Transverse colon (tissue), 4 donors: Measurements from ENCODE around the gene PRCC.

Source experiments
- EP300 ChIP-seq: sonication (generic); formaldehyde crosslinking; IDR thresholded peaks from one replicate; pipeline ENCODE4 v1.6.1; 2017; ENCODE audit warnings: antibody characterized with exemption, low read depth
- POLR2A ChIP-seq: fragments of 450-650 bp; IDR thresholded peaks from one replicate; pipeline ENCODE4 v1.6.1; 2016; ENCODE audit warnings: antibody characterized with exemption, mild to moderate bottlenecking, moderate library complexity
- POLR2AphosphoS5 ChIP-seq, 3 donors: sonication (generic); formaldehyde crosslinking; IDR thresholded peaks; one replicate each; pipeline ENCODE4 v1.6.1; 2016; ENCODE audit warnings: antibody characterized with exemption in 3 of 3
- TF ChIP-seq, protein P1 (sequence below), 5 experiments: fragments of 200-600 bp in 3 of 5; fragments of 450-650 bp in 2 of 5; sonication (generic) in 3 of 5; IDR thresholded peaks; 1 replicate in 2 of 5; 2 replicates in 3 of 5; pipeline ENCODE4 v1.5.1; 2016 to 2017; ENCODE audit warnings: antibody characterized with exemption in 5 of 5, inconsistent platforms in 3 of 5, mild to moderate bottlenecking in 2 of 5, moderate library complexity in 1 of 5

DNA sequence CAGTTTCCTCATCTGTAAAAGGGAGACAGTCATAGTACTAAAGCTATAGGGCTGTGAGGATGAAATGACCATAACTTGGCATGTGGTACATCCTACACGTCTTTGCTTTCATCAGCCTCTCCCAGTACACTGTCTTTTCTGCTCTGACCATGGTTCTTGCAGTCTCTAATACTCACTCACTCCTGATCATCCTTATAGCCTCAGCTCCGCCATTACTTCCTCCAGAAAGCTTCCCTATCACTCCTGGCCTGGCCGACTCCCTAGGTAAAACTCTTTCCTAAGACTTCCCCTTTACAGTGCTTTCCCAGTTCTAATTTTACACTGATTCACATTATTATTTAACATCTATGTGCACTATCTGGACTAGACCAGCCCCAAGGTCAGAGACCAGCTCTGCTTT, 21.5 kb upstream of the PRCC start:
- TF ChIP-seq, protein P1, sequence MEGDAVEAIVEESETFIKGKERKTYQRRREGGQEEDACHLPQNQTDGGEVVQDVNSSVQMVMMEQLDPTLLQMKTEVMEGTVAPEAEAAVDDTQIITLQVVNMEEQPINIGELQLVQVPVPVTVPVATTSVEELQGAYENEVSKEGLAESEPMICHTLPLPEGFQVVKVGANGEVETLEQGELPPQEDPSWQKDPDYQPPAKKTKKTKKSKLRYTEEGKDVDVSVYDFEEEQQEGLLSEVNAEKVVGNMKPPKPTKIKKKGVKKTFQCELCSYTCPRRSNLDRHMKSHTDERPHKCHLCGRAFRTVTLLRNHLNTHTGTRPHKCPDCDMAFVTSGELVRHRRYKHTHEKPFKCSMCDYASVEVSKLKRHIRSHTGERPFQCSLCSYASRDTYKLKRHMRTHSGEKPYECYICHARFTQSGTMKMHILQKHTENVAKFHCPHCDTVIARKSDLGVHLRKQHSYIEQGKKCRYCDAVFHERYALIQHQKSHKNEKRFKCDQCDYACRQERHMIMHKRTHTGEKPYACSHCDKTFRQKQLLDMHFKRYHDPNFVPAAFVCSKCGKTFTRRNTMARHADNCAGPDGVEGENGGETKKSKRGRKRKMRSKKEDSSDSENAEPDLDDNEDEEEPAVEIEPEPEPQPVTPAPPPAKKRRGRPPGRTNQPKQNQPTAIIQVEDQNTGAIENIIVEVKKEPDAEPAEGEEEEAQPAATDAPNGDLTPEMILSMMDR (IDR thresholded peaks at IDR 0.05) = no peak
- no peak for TF ChIP-seq POLR2AphosphoS5 (IDR thresholded peaks at IDR 0.05)
- no peak for TF ChIP-seq EP300
- TF ChIP-seq POLR2A = no peak
